Hair follicle dermal papilla cell (primary cell): Measurements from ENCODE around the gene RFPL3. TPM values are rescaled to one million over a fixed set of nuclear protein-coding genes. Genes with fewer than 3 reads are reported as not detected.

Source experiments
- small RNA-seq: library from RNA; depleted of rRNA; stranded (forward); fragments of <200 nt; gene quantifications from one replicate; pipeline ENCODE3, GENCODE V24; 2012
- total RNA-seq: library from RNA; depleted of rRNA; stranded (reverse); fragments of >200 nt; gene quantifications from 2 replicates; pipeline ENCODE4 v1.2.3, GENCODE V29; 2012

Gene RFPL3
- total RNA-seq, result not detected in 2 replicates

GRCh38 chr22:32357567-32357966, at the start of gene RFPL3:
Gene RFPL3, plus strand, starts transcription at chr22:32357867. Its CDS starts 205 bp downstream, at chr22:32358072.

Small RNA genes within 50 kb of the gene (small RNA-seq; reads per million reads assigned to genes)
- gene AL021937.2 (not detected), gene IGLVIVOR22-2 (not detected), gene RF02171 (not detected), gene RF02172 (not detected)

Other genes starting within 250 kb of the RFPL3 start
- gene C22orf42, start 198.6 kb upstream of the RFPL3 start, total RNA-seq, result not detected in 2 replicates
- not detected in 2 replicates for gene RFPL2, start 152.8 kb upstream of the RFPL3 start, total RNA-seq
- not detected in 2 replicates for gene SLC5A4, start 102.5 kb upstream of the RFPL3 start, total RNA-seq
- 88.3 and 90.0 TPM in 2 replicates for gene RTCB, start 54.4 kb downstream of the RFPL3 start, total RNA-seq
- not detected in 2 replicates for gene BPIFC, start 106.6 kb downstream of the RFPL3 start, total RNA-seq
- 90.5 and 91.4 TPM in 2 replicates for gene FBXO7, start 116.9 kb downstream of the RFPL3 start, total RNA-seq